ENCODE results near the gene MRPL21. TPM values are rescaled to one million over a fixed set of nuclear protein-coding genes. Genes with fewer than 3 reads are reported as not detected.
"Not testable (repeated sequence)": the region's sequence is repeated elsewhere in the genome, so short reads cannot be mapped to it uniquely, and the experiment has no call there.

MRPL21 gene
- total RNA-seq, 1 donor: 47.1 TPM

DNA sequence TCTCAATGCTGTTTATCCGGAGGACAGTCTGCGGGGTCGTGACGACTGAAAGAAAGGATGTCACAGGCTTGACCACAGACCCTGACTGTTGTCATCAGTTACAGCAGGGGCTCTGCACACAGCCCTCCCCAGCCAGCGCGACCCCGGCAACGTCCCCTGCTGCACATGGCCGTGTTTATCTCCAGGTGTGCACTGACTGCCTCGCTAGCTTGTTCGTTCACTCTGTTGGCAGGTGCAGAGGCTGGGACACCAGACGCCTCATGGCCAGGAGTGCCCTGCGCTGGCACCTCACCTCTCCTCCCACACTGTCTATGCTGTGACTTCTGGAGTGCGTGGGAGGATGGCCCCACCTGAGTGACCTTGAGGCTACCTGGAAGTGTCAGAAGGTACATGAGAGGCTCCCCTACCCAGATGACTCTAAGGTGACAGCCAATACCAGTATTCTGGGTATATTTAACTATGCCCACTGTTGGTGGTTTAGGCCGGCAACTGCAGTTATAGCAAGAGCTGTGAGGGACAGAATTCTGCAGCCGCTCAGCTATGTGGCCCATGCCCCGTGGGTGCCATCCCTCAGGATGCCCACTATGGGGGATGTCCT, 12.2 kb downstream of the MRPL21 start:
- H3K4me3 ChIP-seq (ENCODE audit: low read depth, low read length): no peak overlapping the region
- DNase-seq (ENCODE audit: low read depth): no peak
- TF ChIP-seq, protein P1, sequence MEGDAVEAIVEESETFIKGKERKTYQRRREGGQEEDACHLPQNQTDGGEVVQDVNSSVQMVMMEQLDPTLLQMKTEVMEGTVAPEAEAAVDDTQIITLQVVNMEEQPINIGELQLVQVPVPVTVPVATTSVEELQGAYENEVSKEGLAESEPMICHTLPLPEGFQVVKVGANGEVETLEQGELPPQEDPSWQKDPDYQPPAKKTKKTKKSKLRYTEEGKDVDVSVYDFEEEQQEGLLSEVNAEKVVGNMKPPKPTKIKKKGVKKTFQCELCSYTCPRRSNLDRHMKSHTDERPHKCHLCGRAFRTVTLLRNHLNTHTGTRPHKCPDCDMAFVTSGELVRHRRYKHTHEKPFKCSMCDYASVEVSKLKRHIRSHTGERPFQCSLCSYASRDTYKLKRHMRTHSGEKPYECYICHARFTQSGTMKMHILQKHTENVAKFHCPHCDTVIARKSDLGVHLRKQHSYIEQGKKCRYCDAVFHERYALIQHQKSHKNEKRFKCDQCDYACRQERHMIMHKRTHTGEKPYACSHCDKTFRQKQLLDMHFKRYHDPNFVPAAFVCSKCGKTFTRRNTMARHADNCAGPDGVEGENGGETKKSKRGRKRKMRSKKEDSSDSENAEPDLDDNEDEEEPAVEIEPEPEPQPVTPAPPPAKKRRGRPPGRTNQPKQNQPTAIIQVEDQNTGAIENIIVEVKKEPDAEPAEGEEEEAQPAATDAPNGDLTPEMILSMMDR (IDR thresholded peaks at IDR 0.05; ENCODE audit: insufficient read depth, low read depth, low read length): no peak

DNA sequence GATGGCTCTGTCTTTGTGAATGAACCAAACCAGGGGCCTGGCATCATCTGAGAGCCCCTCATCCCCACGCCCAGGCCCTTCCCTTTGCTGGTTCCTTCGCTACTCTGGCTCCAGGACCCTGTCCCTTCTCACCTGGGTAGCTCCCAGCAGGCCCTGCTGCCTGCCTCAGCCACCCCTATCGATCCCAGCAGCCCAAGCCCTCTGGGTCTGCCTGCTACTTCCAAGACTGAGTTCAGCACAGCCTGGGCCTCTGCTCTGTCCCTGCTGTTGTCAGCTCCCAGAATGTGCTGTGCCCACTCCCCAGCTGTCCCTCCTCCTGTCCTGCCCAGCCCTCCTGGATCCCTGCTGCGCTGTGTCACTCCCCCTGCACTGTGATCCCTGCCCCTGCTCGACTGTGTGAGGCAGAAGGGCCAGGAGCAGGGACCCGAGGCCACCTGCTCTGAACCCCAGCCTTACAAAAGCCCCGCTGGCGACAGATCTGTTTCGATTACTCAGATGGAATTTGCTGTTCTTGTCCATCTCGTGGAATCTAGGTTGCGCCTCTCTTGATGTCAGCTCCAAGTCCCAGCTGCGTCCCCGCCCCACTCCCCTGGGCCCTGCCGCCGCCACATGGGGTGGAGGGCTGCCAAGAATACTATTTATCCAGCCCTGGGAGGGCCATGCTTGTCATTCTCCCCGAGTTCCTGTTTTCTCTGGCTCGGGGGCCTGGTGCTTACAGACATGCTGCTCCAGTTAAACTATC, 13.0 kb downstream of the MRPL21 start:
- DNase-seq (ENCODE audit: low read depth): peak; percentile 91
- TF ChIP-seq, protein P1 (IDR thresholded peaks at IDR 0.05; ENCODE audit: insufficient read depth, low read depth, low read length): no peak
- H3K4me3 ChIP-seq (ENCODE audit: low read depth, low read length): no peak overlapping the region

DNA sequence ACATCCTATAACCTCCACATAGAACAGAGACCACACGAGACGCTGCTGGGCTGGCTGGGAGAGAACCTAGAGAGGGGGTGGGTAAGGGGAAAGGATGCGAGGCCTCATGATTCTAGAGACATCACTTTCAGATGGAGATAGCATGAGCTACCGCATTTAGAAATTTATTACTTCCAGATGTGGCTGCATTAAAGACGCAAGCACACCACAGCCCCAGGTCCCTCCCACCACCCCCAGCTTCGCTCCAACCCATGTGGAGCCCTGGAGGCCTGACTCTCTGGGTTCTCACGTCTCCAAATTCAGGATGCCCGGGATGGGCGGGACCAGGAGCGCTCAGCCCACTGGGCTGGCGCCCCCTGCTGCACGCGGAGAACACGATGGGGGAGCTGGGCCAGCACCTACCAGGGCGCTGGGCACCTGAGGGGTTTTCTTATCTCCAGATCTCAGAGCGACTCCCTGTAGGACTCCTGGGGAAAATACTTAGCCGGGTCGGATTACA, 13.6 kb downstream of the MRPL21 start:
- H3K4me3 ChIP-seq (ENCODE audit: low read depth, low read length): no peak overlapping the region
- TF ChIP-seq, protein P1 (IDR thresholded peaks at IDR 0.05; ENCODE audit: insufficient read depth, low read depth, low read length): peak; percentile 73
- peak; percentile 96 for DNase-seq (ENCODE audit: low read depth)

DNA sequence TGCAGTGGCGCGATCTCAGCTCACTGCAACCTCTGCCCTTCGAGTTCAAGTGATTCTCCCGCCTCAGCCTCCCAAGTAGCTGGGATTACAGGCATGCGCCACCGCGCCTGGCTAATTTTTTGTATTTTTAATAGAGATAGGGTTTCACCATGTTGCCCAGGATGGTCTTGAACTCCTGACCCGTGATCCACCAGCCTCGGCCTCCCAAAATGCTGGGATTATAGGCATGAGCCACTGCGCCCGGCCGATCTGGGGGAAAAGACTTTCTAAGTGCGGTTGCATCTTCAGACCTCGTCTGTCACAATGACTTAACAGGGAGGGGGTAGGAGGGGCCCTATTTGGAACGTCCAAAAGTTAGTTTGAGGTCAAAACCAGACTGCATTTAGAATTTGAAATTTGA, 18.8 kb downstream of the MRPL21 start:
- H3K4me3 ChIP-seq (ENCODE audit: low read depth, low read length); DNase-seq (ENCODE audit: low read depth): not testable (repeated sequence)

DNA sequence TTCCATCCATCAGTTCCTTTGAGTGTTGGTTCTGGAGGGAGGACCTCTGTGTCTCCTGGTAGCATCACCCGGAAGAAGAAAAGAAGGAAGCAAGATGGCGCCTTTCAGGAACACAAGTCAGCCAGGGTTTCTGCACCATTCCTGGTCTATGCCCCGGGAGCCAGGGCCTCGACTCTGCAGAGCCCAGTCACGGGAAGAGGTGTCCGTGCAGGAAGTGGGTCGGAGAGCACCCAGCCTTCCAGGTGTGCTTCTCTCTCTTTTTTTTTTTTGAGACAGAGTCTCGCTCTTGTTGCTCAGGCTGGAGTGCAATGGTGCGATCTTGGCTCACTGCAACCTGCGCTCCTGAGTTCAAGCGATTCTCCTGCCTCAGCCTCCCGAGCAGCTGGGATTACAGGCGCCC, 21.2 kb downstream of the MRPL21 start:
- DNase-seq (ENCODE audit: low read depth): no peak
- TF ChIP-seq, protein P1 (IDR thresholded peaks at IDR 0.05; ENCODE audit: insufficient read depth, low read depth, low read length): no peak
- no peak overlapping the region for H3K4me3 ChIP-seq (ENCODE audit: low read depth, low read length)

DNA sequence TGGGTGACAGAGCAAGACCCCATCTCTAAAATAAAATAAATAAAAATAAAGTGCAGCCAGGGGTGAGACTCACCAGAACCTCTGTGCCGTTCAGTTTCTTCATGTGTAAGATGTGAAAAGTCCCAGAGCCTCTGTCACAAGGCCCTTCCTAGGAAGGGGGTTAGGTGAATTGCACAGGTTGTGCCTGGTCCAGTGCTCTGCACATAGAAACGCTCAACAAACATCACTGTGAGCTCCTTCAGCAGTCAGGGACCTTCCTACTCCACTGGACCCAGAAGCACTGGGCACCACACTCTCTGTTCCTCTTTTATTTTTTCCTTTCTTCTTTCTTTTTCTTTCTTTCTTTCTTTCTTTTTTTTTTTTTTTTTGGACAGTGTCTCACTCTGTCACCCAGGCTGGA, 22.3 kb downstream of the MRPL21 start:
- TF ChIP-seq, protein P1 (IDR thresholded peaks at IDR 0.05; ENCODE audit: insufficient read depth, low read depth, low read length): no peak
- H3K4me3 ChIP-seq (ENCODE audit: low read depth, low read length): no peak overlapping the region

DNA sequence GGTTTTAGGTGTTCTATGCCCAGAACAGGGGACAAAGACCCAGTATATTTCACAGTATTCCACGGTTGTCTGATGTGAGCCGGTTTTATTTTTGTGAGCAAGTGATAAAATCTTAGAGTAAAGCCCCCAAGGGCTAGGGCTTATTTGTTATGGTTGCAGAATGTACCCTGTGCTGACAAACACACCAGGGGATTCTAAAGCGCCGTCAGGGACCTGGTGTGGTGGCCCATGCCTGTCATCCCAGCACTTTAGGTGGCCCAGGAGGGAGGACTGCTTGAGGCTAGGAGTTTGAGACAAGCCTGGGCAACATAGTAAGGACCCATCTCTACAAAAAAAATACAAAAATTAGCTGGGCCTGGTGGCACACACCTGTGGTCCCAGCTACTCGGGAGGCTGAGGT, 22.8 kb downstream of the MRPL21 start:
- TF ChIP-seq, protein P1 (IDR thresholded peaks at IDR 0.05; ENCODE audit: insufficient read depth, low read depth, low read length): no peak
- no peak overlapping the region for H3K4me3 ChIP-seq (ENCODE audit: low read depth, low read length)
- no peak for DNase-seq (ENCODE audit: low read depth)

More for the DNA sequence above, 22.3 kb downstream of the MRPL21 start:
- no peak for DNase-seq (ENCODE audit: low read depth)

Measured in fibroblast of villous mesenchyme (primary cell).